IPS-20b (cell line): ENCODE results near the gene AZU1.

Experiments used
- H3K27ac ChIP-seq: one replicate; pipeline ENCODE4 v1.5.1; 2013; ENCODE audit warnings: low read length
- H3K27me3 ChIP-seq: 2 replicates; pipeline ENCODE4 v1.6.1; 2013; ENCODE audit warnings: mild to moderate bottlenecking, low read length, inconsistent platforms; ENCODE audit not compliant: insufficient read depth
- H3K36me3 ChIP-seq: 2 replicates; pipeline ENCODE4 v1.6.1; 2013; ENCODE audit warnings: low read depth, mild to moderate bottlenecking, inconsistent platforms, low read length, moderate library complexity; ENCODE audit not compliant: insufficient read depth
- H3K4me1 ChIP-seq: 2 replicates; pipeline ENCODE4 v1.6.1; 2013; ENCODE audit warnings: mild to moderate bottlenecking, control low read depth, inconsistent platforms, low read length, moderate library complexity; ENCODE audit not compliant: insufficient read depth
- H3K4me3 ChIP-seq: 2 replicates; pipeline ENCODE4 v1.5.1; 2013; ENCODE audit warnings: mild to moderate bottlenecking, low read length, inconsistent platforms
- H3K9ac ChIP-seq: 2 replicates; pipeline ENCODE4 v1.6.1; 2013; ENCODE audit warnings: low read depth, mild to moderate bottlenecking, inconsistent platforms, low read length, moderate library complexity
- H3K9me3 ChIP-seq: 2 replicates; pipeline ENCODE4 v1.6.1; 2013; ENCODE audit warnings: mild to moderate bottlenecking, low read depth, low read length, inconsistent platforms; ENCODE audit not compliant: insufficient read depth

AZU1 gene

GRCh38 chr19:827710-828321 lies at the start of gene AZU1:
Gene AZU1 (plus strand): TSS chr19:827837. CDS start chr19:827847, 10 bp downstream.
- Histone ChIP-seq H3K9me3 (no peaks in the 10 kb centered on the region), H3K27ac (no peak within 1 kb of the TSS), H3K9ac (no peak within 1 kb of the TSS), H3K27me3 (no peaks in the 10 kb centered on the region), H3K36me3 (no peaks in the 10 kb centered on the region), H3K4me3 (no peak within 1 kb of the TSS), H3K4me1 (no peaks in the 10 kb centered on the region; the same call in 1 of the 2 replicates)

- Histone ChIP-seq H3K4me1 (peaks cover 12% of the 10 kb centered on the region; the same call in 1 of the 2 replicates), H3K4me3 (no peak overlapping the region), H3K9me3 (no peaks in the 10 kb centered on the region), H3K27me3 (no peaks in the 10 kb centered on the region), H3K27ac (no peak overlapping the region), H3K9ac (no peak overlapping the region), H3K36me3 (no peaks in the 10 kb centered on the region)
Measured at GRCh38 chr19:778910-779653, 48.6 kb upstream of the AZU1 start.

GRCh38 chr19:780935-781334 lies 46.7 kb upstream of the AZU1 start:
- H3K4me1 ChIP-seq, result peaks cover 12% of the 10 kb centered on the region; the same call in 1 of the 2 replicates
- H3K36me3 ChIP-seq, result no peaks in the 10 kb centered on the region
- H3K9me3 ChIP-seq, result no peaks in the 10 kb centered on the region
- H3K4me3 ChIP-seq, result no peak overlapping the region
- H3K27ac ChIP-seq, result no peak overlapping the region
- H3K27me3 ChIP-seq, result no peaks in the 10 kb centered on the region
- no peak overlapping the region for H3K9ac ChIP-seq

GRCh38 chr19:781800-782184 lies 45.8 kb upstream of the AZU1 start:
- peaks cover 12% of the 10 kb centered on the region; the same call in 1 of the 2 replicates for H3K4me1 ChIP-seq
- no peaks in the 10 kb centered on the region for H3K27me3 ChIP-seq
- peak overlapping the region; percentile 25 for H3K27ac ChIP-seq
- peak overlapping the region; percentile 57; the same call in 1 of the 2 replicates for H3K9ac ChIP-seq
- H3K9me3 ChIP-seq, result no peaks in the 10 kb centered on the region
- peak overlapping the region; percentile 65 for H3K4me3 ChIP-seq
- H3K36me3 ChIP-seq, result no peaks in the 10 kb centered on the region

GRCh38 chr19:782185-782877 lies 45.3 kb upstream of the AZU1 start:
- Histone ChIP-seq H3K36me3 (no peaks in the 10 kb centered on the region), H3K27ac (peak overlapping the region; percentile 25), H3K4me1 (peaks cover 12% of the 10 kb centered on the region; the same call in 1 of the 2 replicates), H3K4me3 (peak overlapping the region; percentile 65), H3K9ac (peak overlapping the region; percentile 57; the same call in 1 of the 2 replicates), H3K9me3 (no peaks in the 10 kb centered on the region), H3K27me3 (no peaks in the 10 kb centered on the region)

GRCh38 chr19:782878-783668 lies 44.6 kb upstream of the AZU1 start:
- no peaks in the 10 kb centered on the region for H3K27me3 ChIP-seq
- H3K27ac ChIP-seq, result no peak overlapping the region
- H3K36me3 ChIP-seq, result no peaks in the 10 kb centered on the region
- peak overlapping the region; percentile 57; the same call in 1 of the 2 replicates for H3K9ac ChIP-seq
- H3K9me3 ChIP-seq, result no peaks in the 10 kb centered on the region
- peak overlapping the region; percentile 65 for H3K4me3 ChIP-seq
- peaks cover 12% of the 10 kb centered on the region; the same call in 1 of the 2 replicates for H3K4me1 ChIP-seq

GRCh38 chr19:784541-784940 lies 43.1 kb upstream of the AZU1 start:
- no peak overlapping the region for H3K4me3 ChIP-seq
- H3K9me3 ChIP-seq, result no peaks in the 10 kb centered on the region
- no peak overlapping the region for H3K27ac ChIP-seq
- no peaks in the 10 kb centered on the region for H3K27me3 ChIP-seq
- H3K9ac ChIP-seq, result no peak overlapping the region
- H3K4me1 ChIP-seq, result peaks cover 23% of the 10 kb centered on the region; the same call in 1 of the 2 replicates
- no peaks in the 10 kb centered on the region for H3K36me3 ChIP-seq

- Histone ChIP-seq H3K4me3 (no peak overlapping the region), H3K4me1 (peaks cover 19% of the 10 kb centered on the region; the same call in 1 of the 2 replicates), H3K9me3 (no peaks in the 10 kb centered on the region), H3K27me3 (no peaks in the 10 kb centered on the region), H3K9ac (no peak overlapping the region), H3K27ac (no peak overlapping the region), H3K36me3 (no peaks in the 10 kb centered on the region)
Measured at GRCh38 chr19:787536-787935, 40.1 kb upstream of the AZU1 start.

GRCh38 chr19:788686-788982 lies 39.0 kb upstream of the AZU1 start:
- no peak overlapping the region for H3K27ac ChIP-seq

GRCh38 chr19:788983-789700 lies 38.5 kb upstream of the AZU1 start:
- H3K9ac ChIP-seq, result peak overlapping the region; percentile 67
- H3K9me3 ChIP-seq, result no peaks in the 10 kb centered on the region
- H3K4me3 ChIP-seq, result peak overlapping the region; percentile 5; the same call in 1 of the 2 replicates
- peak overlapping the region; percentile 65 for H3K27ac ChIP-seq
- H3K36me3 ChIP-seq, result no peaks in the 10 kb centered on the region
- peaks cover 15% of the 10 kb centered on the region; the same call in 1 of the 2 replicates for H3K4me1 ChIP-seq
- H3K27me3 ChIP-seq, result no peaks in the 10 kb centered on the region

More at GRCh38 chr19:788686-788982, 39.0 kb upstream of the AZU1 start:
- H3K4me3 ChIP-seq, result no peak overlapping the region
- H3K9ac ChIP-seq, result peak overlapping the region; percentile 67; the same call in 1 of the 2 replicates
- no peaks in the 10 kb centered on the region for H3K36me3 ChIP-seq
- no peaks in the 10 kb centered on the region for H3K27me3 ChIP-seq
- no peaks in the 10 kb centered on the region for H3K9me3 ChIP-seq
- H3K4me1 ChIP-seq, result peaks cover 15% of the 10 kb centered on the region; the same call in 1 of the 2 replicates
